GM19238 (cell line): ENCODE results near the gene NARS2.
"Not testable (repeated sequence)": the region's sequence is repeated elsewhere in the genome, so short reads cannot be mapped to it uniquely, and the experiment has no call there.

ENCODE experiments used
- DNase-seq: peaks from one replicate; pipeline ENCODE4 v3.0.0; 2011; ENCODE audit warnings: low spot score; ENCODE audit not compliant: insufficient read length

Gene NARS2

GRCh38 chr11:78574386-78575381, at the start of gene NARS2:
TSS of gene NARS2 (minus strand) at chr11:78574864. CDS start at chr11:78574488, 376 bp downstream.
- DNase-seq: peak; percentile 89

- DNase-seq: no peak
These were observed 48.0 kb upstream of the NARS2 start for GRCh38 chr11:78622666-78623065.

- no peak for DNase-seq
These were observed 45.5 kb upstream of the NARS2 start for GRCh38 chr11:78620159-78620558.

- DNase-seq: no peak
These were observed 41.1 kb upstream of the NARS2 start for GRCh38 chr11:78615724-78616123.

- no peak for DNase-seq
These were observed 38.7 kb upstream of the NARS2 start for GRCh38 chr11:78613378-78613813.

- no peak for DNase-seq
These were observed 38.2 kb upstream of the NARS2 start for GRCh38 chr11:78612721-78613377.

- not testable (repeated sequence) for DNase-seq
These were observed 34.7 kb upstream of the NARS2 start for GRCh38 chr11:78609321-78609720.

- no peak for DNase-seq
These were observed 33.0 kb upstream of the NARS2 start for GRCh38 chr11:78607696-78608095.

- DNase-seq: no peak
These were observed 32.0 kb upstream of the NARS2 start for GRCh38 chr11:78606667-78607066.

GRCh38 chr11:78605296-78605695, 30.6 kb upstream of the NARS2 start:
- DNase-seq: no peak

- no peak for DNase-seq
These were observed 29.1 kb upstream of the NARS2 start for GRCh38 chr11:78603792-78604191.

- not testable (repeated sequence) for DNase-seq
These were observed 28.1 kb upstream of the NARS2 start for GRCh38 chr11:78602771-78603170.

GRCh38 chr11:78601066-78601465, 26.4 kb upstream of the NARS2 start:
- DNase-seq: not testable (repeated sequence)

GRCh38 chr11:78597579-78597978, 22.9 kb upstream of the NARS2 start:
- DNase-seq: not testable (repeated sequence)

GRCh38 chr11:78595436-78596130, 20.9 kb upstream of the NARS2 start:
- DNase-seq: no peak

- DNase-seq: no peak
These were observed 20.1 kb upstream of the NARS2 start for GRCh38 chr11:78594814-78595213.

GRCh38 chr11:78588517-78588916, 13.9 kb upstream of the NARS2 start:
- DNase-seq: no peak

- no peak for DNase-seq
These were observed 12.8 kb upstream of the NARS2 start for GRCh38 chr11:78587446-78587845.

- DNase-seq: no peak
These were observed 11.9 kb upstream of the NARS2 start for GRCh38 chr11:78586452-78587046.

GRCh38 chr11:78583889-78584288, 9.2 kb upstream of the NARS2 start:
- DNase-seq: no peak

GRCh38 chr11:78577495-78577894, 2.8 kb upstream of the NARS2 start:
- no peak for DNase-seq
